ENCODE measurements around the gene OSMR. TPM values are rescaled to one million over a fixed set of nuclear protein-coding genes. Genes with fewer than 3 reads are reported as not detected.

OSMR gene
- total and polyA plus RNA-seq, 9 of the 15 experiments (the other 6 are each of a cell fraction or from before 2014, with no cell fraction given) = 0.18 to 1.7 (median 0.94) TPM

DNA sequence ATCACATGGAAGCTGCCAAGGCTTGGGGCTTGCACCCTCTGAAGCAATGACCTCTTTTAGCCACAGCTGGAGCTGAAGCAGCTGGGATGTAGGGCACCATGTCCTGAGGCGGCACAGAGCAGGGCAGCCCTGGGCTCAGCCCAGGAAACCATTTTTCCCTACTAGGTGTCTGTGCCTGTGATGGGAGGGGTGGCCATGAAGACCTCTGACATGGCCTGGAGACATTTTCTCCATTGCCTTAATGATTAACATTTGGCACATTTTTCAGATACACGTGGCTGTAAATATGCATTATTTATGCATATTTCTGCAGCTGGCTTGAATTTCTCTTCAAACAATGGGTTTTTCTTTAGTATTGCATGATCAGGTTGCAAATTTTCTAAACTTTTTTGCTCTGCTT, 81.7 kb downstream of the OSMR start:
- H3K9me1 ChIP-seq (ENCODE audit: control insufficient read depth, insufficient read depth, low read length) = no peaks in the 10 kb centered on the region

More for the DNA sequence above, 81.7 kb downstream of the OSMR start:
- Histone ChIP-seq H3K36me3 (ENCODE audit: control insufficient read depth, insufficient read depth, low read length) (no peaks in the 10 kb centered on the region), H3K4me1 (replicated peaks in 1 of 2; ENCODE audit: control insufficient read depth in 2 of 2, insufficient read depth in 2 of 2, low read length in 2 of 2) (no peaks in the 10 kb centered on the region; a peak in 1 of 5 replicates), H3K9me3 (replicated peaks; ENCODE audit: control insufficient read depth, insufficient read depth, low read depth, low read length) (no peaks in the 10 kb centered on the region), H3K27me3 (ENCODE audit: control insufficient read depth in 2 of 2, insufficient read depth in 2 of 2, low read length in 2 of 2) (0 out of 5 replicates have a peak, but pooled peaks cover 0 to 4% of the 10 kb centered on the region in 2 experiments), H3K9ac (ENCODE audit: insufficient read depth in 1 of 2, low read depth in 2 of 2, low read length in 2 of 2) (no peak overlapping the region), H3K4me3 (no peak overlapping the region), H3K4me2 (ENCODE audit: insufficient read depth, low read length) (no peak overlapping the region), H4K20me1 (replicated peaks; ENCODE audit: control insufficient read depth, insufficient read depth, low read length) (no peaks in the 10 kb centered on the region), H2AFZ (ENCODE audit: low read depth, low read length) (no peak overlapping the region), H3K27ac (ENCODE audit: extremely low read depth, low read depth, low read length) (no peak overlapping the region), H3K79me2 (ENCODE audit: control insufficient read depth, insufficient read depth, low read length) (no peaks in the 10 kb centered on the region)
- DNase-seq (ENCODE audit: extremely low read depth in 1 of 4, low spot score in 3 of 4) (no peak), FAIRE-seq (no peak), ATAC-seq (no peak)
- in situ Hi-C loops (cut with MboI) (no loop called here), intact Hi-C loops (cut with micrococcal nuclease) (loop anchor here (10.0 kb wide), 1 partner anchor 357 kb away; no protein-coding TSS in a partner anchor)
- CTCF ChIA-PET (ENCODE audit: low intra/inter-chr PET ratio) = no interaction called here
- 8% methylated on average over 2 of the region's 2 CpGs for WGBS (ENCODE audit: insufficient coverage, low coverage, missing lambda C conversion rate)
- no peak for TF ChIP-seq HMBOX1 (IDR thresholded peaks at IDR 0.05)
- TF ChIP-seq ZNF175 (CRISPR knock-in tag; IDR thresholded peaks at IDR 0.05; ENCODE audit: low read depth) = no peak
- TF ChIP-seq DMBX1 (CRISPR knock-in tag; IDR thresholded peaks at IDR 0.05; ENCODE audit: borderline replicate concordance) = no peak
- no peak for TF ChIP-seq ZNF507 (tag; conservative IDR thresholded peaks at IDR 0.05)
- TF ChIP-seq DPF2 (IDR thresholded peaks at IDR 0.05) = no peak
- TF ChIP-seq, protein P1, sequence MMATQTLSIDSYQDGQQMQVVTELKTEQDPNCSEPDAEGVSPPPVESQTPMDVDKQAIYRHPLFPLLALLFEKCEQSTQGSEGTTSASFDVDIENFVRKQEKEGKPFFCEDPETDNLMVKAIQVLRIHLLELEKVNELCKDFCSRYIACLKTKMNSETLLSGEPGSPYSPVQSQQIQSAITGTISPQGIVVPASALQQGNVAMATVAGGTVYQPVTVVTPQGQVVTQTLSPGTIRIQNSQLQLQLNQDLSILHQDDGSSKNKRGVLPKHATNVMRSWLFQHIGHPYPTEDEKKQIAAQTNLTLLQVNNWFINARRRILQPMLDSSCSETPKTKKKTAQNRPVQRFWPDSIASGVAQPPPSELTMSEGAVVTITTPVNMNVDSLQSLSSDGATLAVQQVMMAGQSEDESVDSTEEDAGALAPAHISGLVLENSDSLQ (IDR thresholded peaks at IDR 0.05) = no peak
- no peak for TF ChIP-seq TEAD1 (CRISPR knock-in tag; IDR thresholded peaks at IDR 0.05)
- TF ChIP-seq, protein P2, sequence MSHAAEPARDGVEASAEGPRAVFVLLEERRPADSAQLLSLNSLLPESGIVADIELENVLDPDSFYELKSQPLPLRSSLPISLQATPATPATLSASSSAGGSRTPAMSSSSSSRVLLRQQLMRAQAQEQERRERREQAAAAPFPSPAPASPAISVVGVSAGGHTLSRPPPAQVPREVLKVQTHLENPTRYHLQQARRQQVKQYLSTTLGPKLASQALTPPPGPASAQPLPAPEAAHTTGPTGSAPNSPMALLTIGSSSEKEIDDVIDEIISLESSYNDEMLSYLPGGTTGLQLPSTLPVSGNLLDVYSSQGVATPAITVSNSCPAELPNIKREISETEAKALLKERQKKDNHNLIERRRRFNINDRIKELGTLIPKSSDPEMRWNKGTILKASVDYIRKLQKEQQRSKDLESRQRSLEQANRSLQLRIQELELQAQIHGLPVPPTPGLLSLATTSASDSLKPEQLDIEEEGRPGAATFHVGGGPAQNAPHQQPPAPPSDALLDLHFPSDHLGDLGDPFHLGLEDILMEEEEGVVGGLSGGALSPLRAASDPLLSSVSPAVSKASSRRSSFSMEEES (CRISPR knock-in tag; IDR thresholded peaks at IDR 0.05) = no peak
- no peak for TF ChIP-seq ZNF431 (CRISPR knock-in tag; IDR thresholded peaks at IDR 0.05)
- no peak for TF ChIP-seq SMAD2 (IDR thresholded peaks at IDR 0.05; ENCODE audit: low read depth, low read length)
- TF ChIP-seq, protein P3, sequence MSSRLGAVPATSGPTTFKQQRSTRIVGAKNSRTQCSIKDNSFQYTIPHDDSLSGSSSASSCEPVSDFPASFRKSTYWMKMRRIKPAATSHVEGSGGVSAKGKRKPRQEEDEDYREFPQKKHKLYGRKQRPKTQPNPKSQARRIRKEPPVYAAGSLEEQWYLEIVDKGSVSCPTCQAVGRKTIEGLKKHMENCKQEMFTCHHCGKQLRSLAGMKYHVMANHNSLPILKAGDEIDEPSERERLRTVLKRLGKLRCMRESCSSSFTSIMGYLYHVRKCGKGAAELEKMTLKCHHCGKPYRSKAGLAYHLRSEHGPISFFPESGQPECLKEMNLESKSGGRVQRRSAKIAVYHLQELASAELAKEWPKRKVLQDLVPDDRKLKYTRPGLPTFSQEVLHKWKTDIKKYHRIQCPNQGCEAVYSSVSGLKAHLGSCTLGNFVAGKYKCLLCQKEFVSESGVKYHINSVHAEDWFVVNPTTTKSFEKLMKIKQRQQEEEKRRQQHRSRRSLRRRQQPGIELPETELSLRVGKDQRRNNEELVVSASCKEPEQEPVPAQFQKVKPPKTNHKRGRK (tag; IDR thresholded peaks at IDR 0.05) = no peak
- TF ChIP-seq L3MBTL2 (IDR thresholded peaks at IDR 0.05) = no peak
- TF ChIP-seq, protein P4, sequence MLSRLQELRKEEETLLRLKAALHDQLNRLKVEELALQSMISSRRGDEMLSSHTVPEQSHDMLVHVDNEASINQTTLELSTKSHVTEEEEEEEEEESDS (CRISPR knock-in tag; IDR thresholded peaks at IDR 0.05) = no peak
- no peak for TF ChIP-seq ZEB2 (IDR thresholded peaks at IDR 0.05)
- TF ChIP-seq NUFIP1 (IDR thresholded peaks at IDR 0.05; ENCODE audit: partially characterized antibody) = no peak
- TF ChIP-seq C11orf30 (IDR thresholded peaks at IDR 0.05; ENCODE audit: low read depth) = no peak
- TF ChIP-seq HNRNPLL (IDR thresholded peaks at IDR 0.05; ENCODE audit: low read depth, low read length, poor library complexity, severe bottlenecking) = no peak
- TF ChIP-seq KHSRP (IDR thresholded peaks at IDR 0.05) = no peak
- BruUV-seq (replicated peaks) = no TSS peak
- POLR2A ChIA-PET = no interaction called here
